ENCODE measurements around the gene WASHC3. TPM values are rescaled to one million over a fixed set of nuclear protein-coding genes. Genes with fewer than 3 reads are reported as not detected.

The WASHC3 gene
- total RNA-seq, 6 experiments from 2014 or later = 49.2 to 61.0 (median 54.8) TPM

- TF ChIP-seq CTCF (IDR thresholded peaks at IDR 0.05) = no peak
- H3K4me3 Mint-ChIP-seq = no peak overlapping the region
- no peaks in the 10 kb centered on the region for H3K9me3 Mint-ChIP-seq
- peaks cover 19% of the 10 kb centered on the region for H3K36me3 Mint-ChIP-seq (ENCODE audit: low read depth)
- no peak for DNase-seq
- H3K27ac Mint-ChIP-seq = no peak overlapping the region
- H3K4me1 Mint-ChIP-seq (ENCODE audit: low read depth) = 0 out of 2 replicates have a peak, but pooled peaks cover 7% of the 10 kb centered on the region
- H3K27me3 Mint-ChIP-seq (ENCODE audit: insufficient read depth) = no peaks in the 10 kb centered on the region
Measured at GRCh38 chr12:102050660-102051430, 10.9 kb downstream of the WASHC3 start.

GRCh38 chr12:102043928-102044327, 17.9 kb downstream of the WASHC3 start:
- H3K36me3 Mint-ChIP-seq (ENCODE audit: low read depth) = no peaks in the 10 kb centered on the region
- no peaks in the 10 kb centered on the region for H3K9me3 Mint-ChIP-seq
- H3K4me3 Mint-ChIP-seq = no peak overlapping the region
- no peak overlapping the region for H3K27ac Mint-ChIP-seq
- TF ChIP-seq CTCF (IDR thresholded peaks at IDR 0.05) = no peak
- no peak for DNase-seq
- no peaks in the 10 kb centered on the region for H3K27me3 Mint-ChIP-seq (ENCODE audit: insufficient read depth)
- H3K4me1 Mint-ChIP-seq (ENCODE audit: low read depth) = no peaks in the 10 kb centered on the region

GRCh38 chr12:102033991-102034745, 27.6 kb downstream of the WASHC3 start:
- Mint-ChIP-seq H3K36me3 (ENCODE audit: low read depth) (peaks cover 12% of the 10 kb centered on the region; the same call in 1 of the 2 replicates), H3K27me3 (ENCODE audit: insufficient read depth) (no peaks in the 10 kb centered on the region; the same call in 1 of the 2 replicates), H3K4me1 (ENCODE audit: low read depth) (peaks cover 9% of the 10 kb centered on the region; the same call in 1 of the 2 replicates), H3K9me3 (no peaks in the 10 kb centered on the region), H3K4me3 (no peak overlapping the region), H3K27ac (no peak overlapping the region)
- TF ChIP-seq CTCF (IDR thresholded peaks at IDR 0.05) = no peak
- no peak for DNase-seq

- TF ChIP-seq CTCF (IDR thresholded peaks at IDR 0.05) = no peak
- Mint-ChIP-seq H3K27me3 (ENCODE audit: insufficient read depth) (no peaks in the 10 kb centered on the region; the same call in 1 of the 2 replicates), H3K4me3 (no peak overlapping the region), H3K36me3 (ENCODE audit: low read depth) (peaks cover 12% of the 10 kb centered on the region; the same call in 1 of the 2 replicates), H3K4me1 (ENCODE audit: low read depth) (peaks cover 9% of the 10 kb centered on the region; the same call in 1 of the 2 replicates), H3K27ac (no peak overlapping the region), H3K9me3 (no peaks in the 10 kb centered on the region)
- DNase-seq = no peak
Measured at GRCh38 chr12:102031852-102032251, 29.9 kb downstream of the WASHC3 start.

GRCh38 chr12:102029141-102029540, 32.6 kb downstream of the WASHC3 start:
- Mint-ChIP-seq H3K27me3 (ENCODE audit: insufficient read depth) (no peaks in the 10 kb centered on the region; the same call in 1 of the 2 replicates), H3K36me3 (ENCODE audit: low read depth) (peaks cover 20% of the 10 kb centered on the region), H3K9me3 (no peaks in the 10 kb centered on the region), H3K4me3 (no peak overlapping the region), H3K27ac (no peak overlapping the region), H3K4me1 (ENCODE audit: low read depth) (peaks cover 1% of the 10 kb centered on the region; the same call in 1 of the 2 replicates)
- no peak for TF ChIP-seq CTCF (IDR thresholded peaks at IDR 0.05)
- DNase-seq = no peak
